Urothelium cell line (cell line): Measurements from ENCODE around the gene FOXL2.

Experiments
- DNase-seq: peaks from one replicate; pipeline ENCODE4 v3.0.0; 2011; ENCODE audit warnings: low spot score, mixed read lengths
- FAIRE-seq: peaks from 2 replicates; lab custom pipeline; 2011; peaks lifted over from hg19 to GRCh38; lab: Jason Lieb, UNC

The FOXL2 gene

GRCh38 chr3:138898708-138899107, 48.2 kb downstream of the FOXL2 start:
- FAIRE-seq (no peak), DNase-seq (no peak)

GRCh38 chr3:138898301-138898700, 48.6 kb downstream of the FOXL2 start:
- FAIRE-seq (no peak), DNase-seq (no peak)
